ENCODE measurements around the gene CNNM3. TPM values are rescaled to one million over a fixed set of nuclear protein-coding genes. Genes with fewer than 3 reads are reported as not detected.
"Not testable (repeated sequence)": the region's sequence is repeated elsewhere in the genome, so short reads cannot be mapped to it uniquely, and the experiment has no call there.

CNNM3 gene
- total and polyA plus RNA-seq, 2 experiments from 2014 or later: 18.9 to 37.6 TPM

GRCh38 chr2:96801786-96802595 is 14.1 kb upstream of the CNNM3 start:
- TF ChIP-seq CTCF (IDR thresholded peaks at IDR 0.05; ENCODE audit: low read depth, low read length): no peak
- no peaks in the 10 kb centered on the region for H3K4me1 ChIP-seq (ENCODE audit: low read depth)
- H3K27ac ChIP-seq: no peak overlapping the region
- no peaks in the 10 kb centered on the region for H3K9me3 ChIP-seq (ENCODE audit: low read depth)
- DNase-seq (ENCODE audit: low read depth in 1 of 2, low spot score in 1 of 2): no peak
- H3K27me3 ChIP-seq: no peaks in the 10 kb centered on the region
- no peaks in the 10 kb centered on the region for H3K36me3 ChIP-seq
- H3K4me3 ChIP-seq: no peak overlapping the region

DNA sequence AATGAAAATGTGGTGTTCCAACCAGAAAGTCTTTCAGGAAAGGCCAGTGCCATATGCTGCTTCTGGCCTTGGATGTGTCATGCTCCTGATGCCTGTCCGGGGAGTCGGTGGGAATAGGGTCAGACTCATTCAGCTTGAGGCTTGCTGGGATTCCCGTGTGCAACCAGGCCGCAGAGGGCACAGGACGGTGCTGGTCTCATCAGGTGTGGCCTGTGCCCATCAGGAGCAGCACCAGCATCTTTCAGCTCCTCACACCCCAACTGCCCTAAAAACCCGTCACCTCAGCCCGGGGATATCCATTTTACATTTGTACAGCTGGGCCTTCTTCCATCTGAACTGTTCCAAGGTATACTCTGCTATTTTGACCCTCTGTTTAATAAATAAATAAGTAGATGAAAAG is 13.3 kb upstream of the CNNM3 start:
- no peak overlapping the region for H3K27ac ChIP-seq
- no peaks in the 10 kb centered on the region for H3K27me3 ChIP-seq
- H3K4me1 ChIP-seq (ENCODE audit: low read depth): no peaks in the 10 kb centered on the region
- DNase-seq (ENCODE audit: low read depth in 1 of 2, low spot score in 1 of 2): no peak
- H3K4me3 ChIP-seq: no peak overlapping the region
- TF ChIP-seq CTCF (IDR thresholded peaks at IDR 0.05; ENCODE audit: low read depth, low read length): no peak
- no peaks in the 10 kb centered on the region for H3K9me3 ChIP-seq (ENCODE audit: low read depth)
- no peaks in the 10 kb centered on the region for H3K36me3 ChIP-seq

GRCh38 chr2:96804986-96805385 is 11.1 kb upstream of the CNNM3 start:
- Histone ChIP-seq H3K27me3 (no peaks in the 10 kb centered on the region), H3K27ac (no peak overlapping the region), H3K9me3 (ENCODE audit: low read depth) (no peaks in the 10 kb centered on the region), H3K4me1 (ENCODE audit: low read depth) (peaks cover 9% of the 10 kb centered on the region), H3K4me3 (no peak overlapping the region), H3K36me3 (no peaks in the 10 kb centered on the region)
- no peak for TF ChIP-seq CTCF (IDR thresholded peaks at IDR 0.05; ENCODE audit: low read depth, low read length)
- no peak for DNase-seq (ENCODE audit: low read depth in 1 of 2, low spot score in 1 of 2)

DNA sequence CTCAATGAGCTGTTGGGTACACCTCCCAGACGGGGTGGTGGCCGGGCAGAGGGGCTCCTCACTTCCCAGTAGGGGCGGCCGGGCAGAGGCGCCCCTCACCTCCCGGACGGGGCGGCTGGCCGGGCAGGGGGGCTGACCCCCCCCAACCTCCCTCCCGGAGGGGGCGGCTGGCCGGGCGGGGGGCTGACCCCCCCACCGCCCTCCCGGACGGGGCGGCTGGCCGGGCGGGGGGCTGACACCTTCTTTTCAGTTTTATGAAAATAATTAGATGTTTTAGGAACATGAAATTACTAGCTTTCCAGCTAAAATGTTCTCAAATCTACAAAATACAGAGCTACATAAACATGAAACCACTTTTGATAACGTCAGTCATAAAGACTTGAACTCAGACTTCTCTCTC is 10.1 kb upstream of the CNNM3 start:
- H3K4me1 ChIP-seq (ENCODE audit: low read depth): peaks cover 18% of the 10 kb centered on the region
- not testable (repeated sequence) for DNase-seq (ENCODE audit: low read depth in 1 of 2, low spot score in 1 of 2); H3K4me3 ChIP-seq; H3K27ac ChIP-seq; H3K27me3 ChIP-seq; H3K9me3 ChIP-seq (ENCODE audit: low read depth); H3K36me3 ChIP-seq

DNA sequence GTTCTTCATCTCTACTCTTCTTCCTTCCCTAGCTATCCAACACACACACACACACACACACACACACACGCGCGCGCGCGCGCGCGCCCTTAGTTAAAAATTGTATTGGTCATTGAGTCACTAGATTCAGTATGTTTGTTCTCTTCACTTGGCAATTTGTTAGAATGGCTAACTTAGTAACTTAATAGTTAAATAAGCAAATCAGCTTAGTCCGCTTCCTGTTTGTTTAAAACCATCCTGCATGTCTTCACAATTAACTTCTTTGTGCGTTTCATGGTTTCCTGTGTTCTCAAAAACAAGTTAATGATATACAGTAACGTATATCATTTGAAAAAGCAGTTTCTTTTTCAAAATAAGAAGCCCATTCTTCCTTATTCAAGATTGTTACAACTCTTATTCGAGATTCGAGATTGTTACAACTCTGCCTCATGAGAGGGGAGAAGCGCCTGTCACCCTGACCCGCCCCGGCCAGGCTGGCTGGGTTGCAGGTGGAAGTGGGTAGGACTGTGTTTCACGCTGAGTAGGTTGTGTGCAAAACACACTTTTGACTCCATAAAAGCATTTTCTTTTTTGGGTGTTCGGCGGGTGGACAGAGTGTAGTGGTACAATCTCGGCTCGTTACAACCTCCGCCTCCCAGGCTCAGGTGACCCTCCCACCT is 9.5 kb upstream of the CNNM3 start:
- no peak overlapping the region for H3K27ac ChIP-seq
- no peak overlapping the region for H3K4me3 ChIP-seq

More for the DNA sequence above, 9.5 kb upstream of the CNNM3 start:
- H3K27me3 ChIP-seq: no peaks in the 10 kb centered on the region
- H3K36me3 ChIP-seq: no peaks in the 10 kb centered on the region
- no peak for DNase-seq (ENCODE audit: low read depth in 1 of 2, low spot score in 1 of 2)
- H3K9me3 ChIP-seq (ENCODE audit: low read depth): no peaks in the 10 kb centered on the region
- H3K4me1 ChIP-seq (ENCODE audit: low read depth): peaks cover 24% of the 10 kb centered on the region
- no peak for TF ChIP-seq CTCF (IDR thresholded peaks at IDR 0.05; ENCODE audit: low read depth, low read length)
